A549 (cell line): ENCODE measurements around the gene MAML2.

Experiments
- CHD4 ChIP-seq: fragments of 200-600 bp; sonication (generic); IDR thresholded peaks from 2 replicates; pipeline ENCODE4 v1.6.1; 2016; ENCODE audit warnings: antibody characterized with exemption, mild to moderate bottlenecking, borderline replicate concordance
- JUNB ChIP-seq: fragments of >200 bp; sonication (Bioruptor Twin); formaldehyde crosslinking; IDR thresholded peaks from 2 replicates; pipeline ENCODE4 v1.6.1; 2016
- POLR2A ChIP-seq: IDR thresholded peaks from 2 replicates; pipeline ENCODE4 v1.6.1; 2012; ENCODE audit warnings: mild to moderate bottlenecking, low read length
- RAD21 ChIP-seq, 2 experiments: fragments of >200 bp in 1 of 2; sonication (Bioruptor Twin) in 1 of 2; formaldehyde crosslinking in 1 of 2; IDR thresholded peaks in 1 of 2; conservative IDR thresholded peaks in 1 of 2; 2 replicates in 1 of 2; 3 replicates in 1 of 2; pipeline ENCODE4 v1.6.1; 2012 to 2018; ENCODE audit warnings: inconsistent platforms in 1 of 2
- ZFP36 ChIP-seq: fragments of 450-650 bp; IDR thresholded peaks from 2 replicates; pipeline ENCODE4 v1.6.1; 2014; ENCODE audit warnings: borderline replicate concordance; ENCODE audit not compliant: partially characterized antibody
- TF ChIP-seq, protein P1 (sequence below): fragments of >200 bp; sonication (Bioruptor Twin); formaldehyde crosslinking; IDR thresholded peaks from 3 replicates; pipeline ENCODE4 v1.5.1; 2016

- TF ChIP-seq POLR2A (no peak), ZFP36 (no peak), RAD21 (conservative IDR thresholded peaks at IDR 0.05 in 1 of 2, IDR thresholded peaks at IDR 0.05 in 1 of 2) (no peak), CHD4 (no peak), JUNB (no peak)
- TF ChIP-seq, protein P1, sequence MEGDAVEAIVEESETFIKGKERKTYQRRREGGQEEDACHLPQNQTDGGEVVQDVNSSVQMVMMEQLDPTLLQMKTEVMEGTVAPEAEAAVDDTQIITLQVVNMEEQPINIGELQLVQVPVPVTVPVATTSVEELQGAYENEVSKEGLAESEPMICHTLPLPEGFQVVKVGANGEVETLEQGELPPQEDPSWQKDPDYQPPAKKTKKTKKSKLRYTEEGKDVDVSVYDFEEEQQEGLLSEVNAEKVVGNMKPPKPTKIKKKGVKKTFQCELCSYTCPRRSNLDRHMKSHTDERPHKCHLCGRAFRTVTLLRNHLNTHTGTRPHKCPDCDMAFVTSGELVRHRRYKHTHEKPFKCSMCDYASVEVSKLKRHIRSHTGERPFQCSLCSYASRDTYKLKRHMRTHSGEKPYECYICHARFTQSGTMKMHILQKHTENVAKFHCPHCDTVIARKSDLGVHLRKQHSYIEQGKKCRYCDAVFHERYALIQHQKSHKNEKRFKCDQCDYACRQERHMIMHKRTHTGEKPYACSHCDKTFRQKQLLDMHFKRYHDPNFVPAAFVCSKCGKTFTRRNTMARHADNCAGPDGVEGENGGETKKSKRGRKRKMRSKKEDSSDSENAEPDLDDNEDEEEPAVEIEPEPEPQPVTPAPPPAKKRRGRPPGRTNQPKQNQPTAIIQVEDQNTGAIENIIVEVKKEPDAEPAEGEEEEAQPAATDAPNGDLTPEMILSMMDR, result no peak
Measured at GRCh38 chr11:96317571-96317970, 25.4 kb downstream of the MAML2 start.
